ENCODE data around the gene SELL. TPM values are rescaled to one million over a fixed set of nuclear protein-coding genes. Genes with fewer than 3 reads are reported as not detected.

The SELL gene
- total RNA-seq, 2 experiments from 2014 or later = 204 to 216 TPM

- TF ChIP-seq, protein P1, sequence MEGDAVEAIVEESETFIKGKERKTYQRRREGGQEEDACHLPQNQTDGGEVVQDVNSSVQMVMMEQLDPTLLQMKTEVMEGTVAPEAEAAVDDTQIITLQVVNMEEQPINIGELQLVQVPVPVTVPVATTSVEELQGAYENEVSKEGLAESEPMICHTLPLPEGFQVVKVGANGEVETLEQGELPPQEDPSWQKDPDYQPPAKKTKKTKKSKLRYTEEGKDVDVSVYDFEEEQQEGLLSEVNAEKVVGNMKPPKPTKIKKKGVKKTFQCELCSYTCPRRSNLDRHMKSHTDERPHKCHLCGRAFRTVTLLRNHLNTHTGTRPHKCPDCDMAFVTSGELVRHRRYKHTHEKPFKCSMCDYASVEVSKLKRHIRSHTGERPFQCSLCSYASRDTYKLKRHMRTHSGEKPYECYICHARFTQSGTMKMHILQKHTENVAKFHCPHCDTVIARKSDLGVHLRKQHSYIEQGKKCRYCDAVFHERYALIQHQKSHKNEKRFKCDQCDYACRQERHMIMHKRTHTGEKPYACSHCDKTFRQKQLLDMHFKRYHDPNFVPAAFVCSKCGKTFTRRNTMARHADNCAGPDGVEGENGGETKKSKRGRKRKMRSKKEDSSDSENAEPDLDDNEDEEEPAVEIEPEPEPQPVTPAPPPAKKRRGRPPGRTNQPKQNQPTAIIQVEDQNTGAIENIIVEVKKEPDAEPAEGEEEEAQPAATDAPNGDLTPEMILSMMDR (IDR thresholded peaks at IDR 0.05) = no peak
- H3K4me1 ChIP-seq (ENCODE audit: insufficient read depth, low read length) = no peaks in the 10 kb centered on the region
- Mint-ChIP-seq H3K36me3 (ENCODE audit: low read depth) (no peaks in the 10 kb centered on the region), H3K9me3 (no peaks in the 10 kb centered on the region), H3K27me3 (peaks cover 10% of the 10 kb centered on the region), H3K4me1 (ENCODE audit: low read depth) (no peaks in the 10 kb centered on the region), H3K4me3 (no peak overlapping the region), H3K27ac (no peak overlapping the region)
- POLR2A ChIA-PET = no interaction called here
- H3K4me3 ChIP-seq (ENCODE audit: low read length) = no peak overlapping the region
- no peaks in the 10 kb centered on the region for H3K9me3 ChIP-seq (ENCODE audit: control insufficient read depth in 1 of 2, insufficient read depth in 1 of 2, low read length in 2 of 2)
- intact Hi-C loops (cut with DNase I, micrococcal nuclease) = no loop called here
- no peaks in the 10 kb centered on the region for H3K36me3 ChIP-seq (ENCODE audit: insufficient read depth, low read length)
- DNase-seq = no peak
- peaks cover 0 to 9% of the 10 kb centered on the region in 2 experiments for H3K27me3 ChIP-seq (ENCODE audit: control insufficient read depth in 1 of 2, insufficient read depth in 2 of 2, low read length in 2 of 2)
- H3K27ac ChIP-seq (ENCODE audit: low read depth in 1 of 2, low read length in 2 of 2) = no peak overlapping the region
- CTCF ChIA-PET = no interaction called here
- no peak for ATAC-seq (ENCODE audit: poor library complexity)
Measured at GRCh38 chr1:169731446-169731845, 20.0 kb upstream of the SELL start.

GRCh38 chr1:169729991-169730390 is 18.6 kb upstream of the SELL start:
- no peak for ATAC-seq (ENCODE audit: poor library complexity)

DNA sequence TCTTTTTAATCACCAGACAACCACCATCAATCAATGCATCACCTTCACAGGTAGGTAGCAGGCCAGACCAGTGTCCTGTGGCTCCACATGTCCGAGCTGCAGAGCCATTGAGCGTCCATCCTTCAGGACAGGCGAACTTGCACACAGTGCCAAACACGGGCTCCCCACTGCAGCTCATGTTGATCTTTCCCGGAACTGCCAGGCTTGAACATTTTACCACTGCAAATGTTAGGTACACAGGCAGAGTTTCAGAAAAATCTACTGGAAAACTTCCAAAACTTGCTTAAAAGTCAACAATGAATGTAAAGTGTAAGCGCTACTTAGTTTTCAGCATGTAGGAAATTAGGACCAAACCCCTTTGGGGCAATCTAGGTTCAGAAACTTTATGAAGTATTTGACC is 15.9 kb upstream of the SELL start:
- no peak for ATAC-seq (ENCODE audit: poor library complexity)
- CTCF ChIA-PET = interaction anchor here (1.3 kb wide), 1 partner anchor 15 kb away, joined by 5 read pairs; no protein-coding TSS in a partner anchor
- intact Hi-C loops (cut with DNase I, micrococcal nuclease) = no loop called here
- Mint-ChIP-seq H3K4me3 (no peak overlapping the region), H3K36me3 (ENCODE audit: low read depth) (no peaks in the 10 kb centered on the region), H3K27ac (no peak overlapping the region), H3K27me3 (no peaks in the 10 kb centered on the region), H3K9me3 (no peaks in the 10 kb centered on the region), H3K4me1 (ENCODE audit: low read depth) (no peaks in the 10 kb centered on the region)
- TF ChIP-seq, protein P1 (IDR thresholded peaks at IDR 0.05) = no peak
- POLR2A ChIA-PET = no interaction called here
- no peaks in the 10 kb centered on the region for H3K36me3 ChIP-seq (ENCODE audit: insufficient read depth, low read length)
- no peaks in the 10 kb centered on the region for H3K9me3 ChIP-seq (ENCODE audit: control insufficient read depth in 1 of 2, insufficient read depth in 1 of 2, low read length in 2 of 2)
- DNase-seq = no peak
- H3K4me1 ChIP-seq (ENCODE audit: insufficient read depth, low read length) = no peaks in the 10 kb centered on the region
- H3K27ac ChIP-seq (ENCODE audit: low read depth in 1 of 2, low read length in 2 of 2) = no peak overlapping the region
- H3K4me3 ChIP-seq (ENCODE audit: low read length) = no peak overlapping the region
- H3K27me3 ChIP-seq (ENCODE audit: control insufficient read depth in 1 of 2, insufficient read depth in 2 of 2, low read length in 2 of 2) = peaks cover 0 to 9% of the 10 kb centered on the region in 2 experiments

More at GRCh38 chr1:169729991-169730390, 18.6 kb upstream of the SELL start:
- DNase-seq = no peak
- TF ChIP-seq, protein P1 (IDR thresholded peaks at IDR 0.05) = no peak
- Histone ChIP-seq H3K27ac (ENCODE audit: low read depth in 1 of 2, low read length in 2 of 2) (no peak overlapping the region), H3K27me3 (ENCODE audit: control insufficient read depth in 1 of 2, insufficient read depth in 2 of 2, low read length in 2 of 2) (peaks cover 0 to 9% of the 10 kb centered on the region in 2 experiments), H3K9me3 (ENCODE audit: control insufficient read depth in 1 of 2, insufficient read depth in 1 of 2, low read length in 2 of 2) (no peaks in the 10 kb centered on the region), H3K4me1 (ENCODE audit: insufficient read depth, low read length) (no peaks in the 10 kb centered on the region), H3K36me3 (ENCODE audit: insufficient read depth, low read length) (no peaks in the 10 kb centered on the region), H3K4me3 (ENCODE audit: low read length) (no peak overlapping the region)
- Mint-ChIP-seq H3K27ac (no peak overlapping the region), H3K9me3 (no peaks in the 10 kb centered on the region), H3K36me3 (ENCODE audit: low read depth) (no peaks in the 10 kb centered on the region), H3K4me1 (ENCODE audit: low read depth) (no peaks in the 10 kb centered on the region), H3K4me3 (no peak overlapping the region), H3K27me3 (peaks cover 5% of the 10 kb centered on the region)
- ChIA-PET POLR2A (no interaction called here), CTCF (no interaction called here)
- intact Hi-C loops (cut with DNase I, micrococcal nuclease) = no loop called here
